Neural cell (in vitro differentiated cells): ENCODE results near the gene ADD1.

Source experiments
- CTCF ChIP-seq: fragments of 450-650 bp; IDR thresholded peaks from 2 replicates; pipeline ENCODE4 v1.5.1; 2014; ENCODE audit warnings: antibody characterized with exemption, mild to moderate bottlenecking, moderate library complexity; ENCODE audit not compliant: poor library complexity, severe bottlenecking
- EZH2 ChIP-seq: fragments of 200-600, 300-800 bp; shearing (Covaris generic), sonication (generic); IDR thresholded peaks from 2 replicates; pipeline ENCODE4 v1.6.1; 2014; ENCODE audit warnings: antibody characterized with exemption, low read length, borderline replicate concordance, mild to moderate bottlenecking; ENCODE audit not compliant: insufficient read depth, poor library complexity, severe bottlenecking
- POLR2AphosphoS5 ChIP-seq: IDR thresholded peaks from 2 replicates; pipeline ENCODE4 v1.6.1; 2012
- REST ChIP-seq: IDR thresholded peaks from 2 replicates; pipeline ENCODE4 v1.6.1; 2012; ENCODE audit warnings: borderline replicate concordance
- TAF1 ChIP-seq: IDR thresholded peaks from 2 replicates; pipeline ENCODE4 v1.6.1; 2012; ENCODE audit warnings: low read depth

GRCh38 chr4:2942037-2942531 lies 98.4 kb downstream of the ADD1 start:
- TF ChIP-seq EZH2, result no peak
- TF ChIP-seq REST, result no peak
- no peak for TF ChIP-seq CTCF
- no peak for TF ChIP-seq TAF1
- no peak for TF ChIP-seq POLR2AphosphoS5
